Mammary epithelial cell (primary cell): ENCODE results near the gene ELMOD3.

Experiments used
- CTCF ChIP-seq, 2 donors: IDR thresholded peaks in 1 of 2; conservative IDR thresholded peaks in 1 of 2; 2 replicates each; pipeline ENCODE4 v1.5.1; 2011 to 2012; ENCODE audit warnings: inconsistent platforms in 2 of 2, low read length in 2 of 2, mild to moderate bottlenecking in 2 of 2, control low read depth in 1 of 2, low read depth in 1 of 2; ENCODE audit not compliant: insufficient read depth in 1 of 2; ENCODE audit errors: extremely low read depth in 1 of 2
- EZH2 ChIP-seq: IDR thresholded peaks from 2 replicates; pipeline ENCODE4 v1.6.1; 2012; ENCODE audit warnings: low read length, inconsistent platforms, borderline replicate concordance

GRCh38 chr2:85376291-85377065 is 21.9 kb downstream of the ELMOD3 start:
- TF ChIP-seq CTCF (conservative IDR thresholded peaks at IDR 0.05 in 1 of 2, IDR thresholded peaks at IDR 0.05 in 1 of 2; ENCODE audit: extremely low read depth in 1 of 2, insufficient read depth in 1 of 2, low read depth in 1 of 2, low read length in 2 of 2) (no peak), EZH2 (no peak)
